HFFc6 (cell line): ENCODE results near the gene SEPTIN10. TPM values are rescaled to one million over a fixed set of nuclear protein-coding genes. Genes with fewer than 3 reads are reported as not detected.
"Not testable (repeated sequence)": the region's sequence is repeated elsewhere in the genome, so short reads cannot be mapped to it uniquely, and the experiment has no call there.

Experiments used
- DNase-seq: peaks from one replicate; pipeline ENCODE4 v3.0.0-alpha.2; 2018
- H3K27ac Mint-ChIP-seq: 2 replicates; pipeline ENCODE4 v1.8.0; 2020; ENCODE audit warnings: mild to moderate bottlenecking, mixed read lengths
- H3K27me3 Mint-ChIP-seq: 2 replicates; pipeline ENCODE4 v1.8.0; 2021; ENCODE audit warnings: mild to moderate bottlenecking, moderate library complexity, mixed read lengths; ENCODE audit not compliant: insufficient read depth
- H3K36me3 Mint-ChIP-seq: 2 replicates; pipeline ENCODE4 v1.8.0; 2021; ENCODE audit warnings: low read depth, mixed read lengths
- H3K4me1 Mint-ChIP-seq: 2 replicates; pipeline ENCODE4 v1.8.0; 2020; ENCODE audit warnings: low read depth, mixed read lengths
- H3K4me3 Mint-ChIP-seq: 2 replicates; pipeline ENCODE4 v1.8.0; 2020; ENCODE audit warnings: mild to moderate bottlenecking, moderate library complexity, mixed read lengths
- H3K9me3 Mint-ChIP-seq: 2 replicates; pipeline ENCODE4 v1.8.0; 2020; ENCODE audit warnings: mild to moderate bottlenecking, mixed read lengths
- CTCF ChIP-seq: fragments of 200-600 bp; sonication (generic); IDR thresholded peaks from 2 replicates; pipeline ENCODE4 v1.5.0; 2021; ENCODE audit warnings: antibody characterized with exemption, mild to moderate bottlenecking
- total RNA-seq, 6 experiments: library from RNA; stranded (reverse); fragmentation: NEBNext Ultra II Directional; extraction: Animal tissue kit (Norgen Biotek cat#: 25700); gene quantifications; 2 replicates in 1 of 6; 3 replicates in 5 of 6; pipeline ENCODE4 v1.2.3, GENCODE V29; 2021

The SEPTIN10 gene
- total RNA-seq, 6 experiments from 2014 or later = 102 to 127 (median 114) TPM

DNA sequence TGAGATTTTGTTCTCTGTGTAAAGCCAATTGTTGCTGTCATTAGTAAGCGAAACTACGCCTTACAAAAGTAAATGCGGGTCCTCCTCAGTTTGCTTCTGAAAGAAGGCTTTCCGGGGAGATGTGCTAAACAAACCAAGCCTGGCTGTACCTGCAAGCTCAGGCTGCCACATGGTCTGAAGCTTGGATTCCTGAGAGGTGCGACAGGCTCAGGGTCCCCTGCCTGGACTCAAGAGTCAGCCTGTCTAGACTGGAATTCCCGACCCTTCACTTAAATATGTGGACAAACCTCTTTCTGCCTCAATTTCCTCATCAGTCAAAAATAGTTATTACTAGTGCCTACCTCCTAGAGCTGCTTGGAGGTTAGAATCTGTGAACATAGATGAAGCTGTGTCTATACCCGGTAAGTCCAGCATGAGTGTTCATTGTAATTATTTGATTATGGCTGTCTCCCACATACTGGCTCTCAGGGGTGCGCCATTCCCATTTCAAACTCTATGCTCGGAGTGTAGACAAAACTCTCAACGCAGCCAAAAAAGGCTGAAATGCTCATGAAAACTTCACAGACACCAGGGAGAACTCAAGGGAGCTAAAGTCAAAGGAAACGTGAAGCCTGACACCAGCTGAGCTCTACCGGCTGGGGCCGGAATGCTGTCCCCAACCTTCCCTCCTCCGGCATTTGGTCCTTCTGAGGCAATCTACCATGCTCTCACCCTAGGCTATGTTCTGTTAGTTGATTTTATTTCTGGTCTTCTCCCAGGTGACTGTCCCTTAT lies 31.8 kb upstream of the SEPTIN10 start:
- H3K27ac Mint-ChIP-seq = no peak overlapping the region
- H3K36me3 Mint-ChIP-seq = no peaks in the 10 kb centered on the region
- no peak for TF ChIP-seq CTCF
- peaks cover 8% of the 10 kb centered on the region for H3K4me1 Mint-ChIP-seq
- peaks cover 9% of the 10 kb centered on the region for H3K27me3 Mint-ChIP-seq
- no peak overlapping the region for H3K4me3 Mint-ChIP-seq
- no peaks in the 10 kb centered on the region for H3K9me3 Mint-ChIP-seq
- DNase-seq = no peak

GRCh38 chr2:109644571-109645275 lies 31.0 kb upstream of the SEPTIN10 start:
- Mint-ChIP-seq H3K27me3 (peaks cover 14% of the 10 kb centered on the region), H3K4me3 (no peak overlapping the region), H3K36me3 (no peaks in the 10 kb centered on the region), H3K27ac (no peak overlapping the region), H3K9me3 (no peaks in the 10 kb centered on the region), H3K4me1 (peaks cover 8% of the 10 kb centered on the region)
- no peak for DNase-seq
- no peak for TF ChIP-seq CTCF

- H3K27ac Mint-ChIP-seq, DNase-seq, H3K9me3 Mint-ChIP-seq, H3K36me3 Mint-ChIP-seq, H3K4me3 Mint-ChIP-seq: not testable (repeated sequence)
- peaks cover 14% of the 10 kb centered on the region for H3K4me1 Mint-ChIP-seq
- H3K27me3 Mint-ChIP-seq = peaks cover 28% of the 10 kb centered on the region
Observed at GRCh38 chr2:109640000-109640399, 26.2 kb upstream of the SEPTIN10 start.

DNA sequence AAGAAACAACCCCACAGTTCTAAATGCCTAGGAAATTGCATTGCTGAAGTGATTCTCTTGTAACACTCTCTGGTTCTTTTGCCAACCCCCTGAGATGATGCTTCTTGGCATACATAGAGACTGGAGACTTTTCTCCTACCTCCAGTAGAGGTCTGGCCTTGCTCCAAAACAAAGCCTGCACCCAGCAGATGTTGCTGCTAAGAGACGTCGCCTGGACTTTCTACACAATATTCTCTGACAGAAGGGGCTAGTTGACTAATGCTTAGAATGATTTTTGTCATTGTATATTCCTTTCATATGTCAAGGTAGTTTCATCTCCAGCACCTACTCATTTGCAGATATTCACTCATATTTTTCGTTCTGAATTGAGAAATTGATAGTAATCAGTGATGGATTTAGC lies 25.0 kb upstream of the SEPTIN10 start:
- Mint-ChIP-seq H3K27ac (no peak overlapping the region), H3K4me3 (no peak overlapping the region), H3K9me3 (no peaks in the 10 kb centered on the region), H3K27me3 (peaks cover 26% of the 10 kb centered on the region), H3K36me3 (no peaks in the 10 kb centered on the region), H3K4me1 (peaks cover 14% of the 10 kb centered on the region)
- DNase-seq = no peak
- no peak for TF ChIP-seq CTCF

GRCh38 chr2:109637749-109638570 lies 24.2 kb upstream of the SEPTIN10 start:
- Mint-ChIP-seq H3K36me3 (no peaks in the 10 kb centered on the region), H3K4me1 (peaks cover 14% of the 10 kb centered on the region), H3K9me3 (no peaks in the 10 kb centered on the region), H3K27me3 (peaks cover 30% of the 10 kb centered on the region), H3K4me3 (no peak overlapping the region), H3K27ac (no peak overlapping the region)
- no peak for DNase-seq
- no peak for TF ChIP-seq CTCF
